ENCODE results near the gene SPIRE2. TPM values are rescaled to one million over a fixed set of nuclear protein-coding genes. Genes with fewer than 3 reads are reported as not detected.
"Not testable (repeated sequence)": the region's sequence is repeated elsewhere in the genome, so short reads cannot be mapped to it uniquely, and the experiment has no call there.

SPIRE2 gene
- total RNA-seq, 1 experiment from 2014 or later = 13.1 TPM

- in situ Hi-C loops (cut with HindIII; ENCODE audit: low pct_unique_long_range_greater_than_20kb, low sequenced_read_pairs) = no loop called here
- no peak for DNase-seq (ENCODE audit: low read depth)
These were observed 26.5 kb upstream of the SPIRE2 start for GRCh38 chr16:89801800-89802199.

GRCh38 chr16:89805136-89805905 lies 23.0 kb upstream of the SPIRE2 start:
- DNase-seq (ENCODE audit: low read depth) = no peak
- in situ Hi-C loops (cut with HindIII; ENCODE audit: low pct_unique_long_range_greater_than_20kb, low sequenced_read_pairs) = no loop called here

GRCh38 chr16:89806589-89807193 lies 21.6 kb upstream of the SPIRE2 start:
- in situ Hi-C loops (cut with HindIII; ENCODE audit: low pct_unique_long_range_greater_than_20kb, low sequenced_read_pairs); DNase-seq (ENCODE audit: low read depth): not testable (repeated sequence)

- in situ Hi-C loops (cut with HindIII; ENCODE audit: low pct_unique_long_range_greater_than_20kb, low sequenced_read_pairs) = no loop called here
- DNase-seq (ENCODE audit: low read depth) = no peak
These were observed 19.8 kb upstream of the SPIRE2 start for GRCh38 chr16:89808475-89808874.

GRCh38 chr16:89811321-89811720 lies 17.0 kb upstream of the SPIRE2 start:
- no peak for DNase-seq (ENCODE audit: low read depth)
- in situ Hi-C loops (cut with HindIII; ENCODE audit: low pct_unique_long_range_greater_than_20kb, low sequenced_read_pairs) = no loop called here

GRCh38 chr16:89815639-89816348 lies 12.5 kb upstream of the SPIRE2 start:
- peak; percentile 17 for DNase-seq (ENCODE audit: low read depth)
- in situ Hi-C loops (cut with HindIII; ENCODE audit: low pct_unique_long_range_greater_than_20kb, low sequenced_read_pairs) = no loop called here

GRCh38 chr16:89818851-89819403 lies 9.3 kb upstream of the SPIRE2 start:
- in situ Hi-C loops (cut with HindIII; ENCODE audit: low pct_unique_long_range_greater_than_20kb, low sequenced_read_pairs) = not testable (repeated sequence)
- DNase-seq (ENCODE audit: low read depth) = peak; percentile 79

- DNase-seq (ENCODE audit: low read depth); in situ Hi-C loops (cut with HindIII; ENCODE audit: low pct_unique_long_range_greater_than_20kb, low sequenced_read_pairs): not testable (repeated sequence)
These were observed 8.8 kb upstream of the SPIRE2 start for GRCh38 chr16:89819448-89819847.

- in situ Hi-C loops (cut with HindIII; ENCODE audit: low pct_unique_long_range_greater_than_20kb, low sequenced_read_pairs) = no loop called here
- no peak for DNase-seq (ENCODE audit: low read depth)
These were observed 6.7 kb upstream of the SPIRE2 start for GRCh38 chr16:89821438-89822187.

GRCh38 chr16:89822188-89823086 lies 5.8 kb upstream of the SPIRE2 start:
- no peak for DNase-seq (ENCODE audit: low read depth)
- in situ Hi-C loops (cut with HindIII; ENCODE audit: low pct_unique_long_range_greater_than_20kb, low sequenced_read_pairs) = no loop called here

GRCh38 chr16:89823087-89823823 lies 5.0 kb upstream of the SPIRE2 start:
- in situ Hi-C loops (cut with HindIII; ENCODE audit: low pct_unique_long_range_greater_than_20kb, low sequenced_read_pairs) = no loop called here
- DNase-seq (ENCODE audit: low read depth) = no peak

GRCh38 chr16:89823824-89824148 lies 4.5 kb upstream of the SPIRE2 start:
- in situ Hi-C loops (cut with HindIII; ENCODE audit: low pct_unique_long_range_greater_than_20kb, low sequenced_read_pairs); DNase-seq (ENCODE audit: low read depth): not testable (repeated sequence)

GRCh38 chr16:89826531-89827382 lies 1.5 kb upstream of the SPIRE2 start:
- in situ Hi-C loops (cut with HindIII; ENCODE audit: low pct_unique_long_range_greater_than_20kb, low sequenced_read_pairs) = no loop called here
- peak; percentile 35 for DNase-seq (ENCODE audit: low read depth)

GRCh38 chr16:89827383-89828198 lies 684 bp upstream of the SPIRE2 start:
- DNase-seq (ENCODE audit: low read depth) = peak; percentile 81
- in situ Hi-C loops (cut with HindIII; ENCODE audit: low pct_unique_long_range_greater_than_20kb, low sequenced_read_pairs) = no loop called here

GRCh38 chr16:89828870-89829629 lies 775 bp downstream of the SPIRE2 start:
- in situ Hi-C loops (cut with HindIII; ENCODE audit: low pct_unique_long_range_greater_than_20kb, low sequenced_read_pairs) = no loop called here
- no peak for DNase-seq (ENCODE audit: low read depth)
